ENCODE measurements around the gene IL9R. TPM values are rescaled to one million over a fixed set of nuclear protein-coding genes. Genes with fewer than 3 reads are reported as not detected.
A peak's percentile ranks its signal among the peaks of the same experiment; 100 is the strongest.

IL9R gene
- total and polyA plus RNA-seq, 9 of the 15 experiments (the other 6 are each of a cell fraction or from before 2014, with no cell fraction given) = 0.58 to 2.7 (median 1.6) TPM

DNA sequence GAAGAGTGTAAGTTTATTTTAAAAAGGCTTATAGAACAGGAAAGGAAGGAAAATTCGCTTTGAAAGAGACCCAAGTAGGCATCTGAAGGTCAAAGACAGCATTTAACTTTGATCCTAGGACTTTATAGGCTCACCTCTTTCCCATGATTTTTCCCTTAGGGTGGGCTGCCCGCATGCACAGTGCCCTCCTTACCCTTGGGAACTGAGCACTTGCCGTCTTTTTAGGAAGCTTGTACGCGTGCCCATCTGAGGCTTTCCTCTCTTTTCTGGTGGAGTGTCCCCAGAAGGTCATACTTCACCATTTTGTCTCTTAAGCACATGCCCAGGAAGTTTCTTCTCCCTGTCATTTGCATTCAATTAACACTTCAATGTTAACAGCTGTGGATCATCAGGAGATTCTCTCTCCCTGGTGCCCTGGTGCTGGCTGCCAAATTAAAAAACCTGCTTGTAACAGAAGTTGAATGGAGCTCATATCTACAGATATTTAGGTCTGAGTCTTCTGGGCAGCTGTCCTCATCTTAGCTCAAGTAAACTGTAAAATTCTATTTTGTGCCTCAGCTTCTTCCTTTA is 38.4 kb upstream of the IL9R start (continued):
- TF ChIP-seq, protein P1, sequence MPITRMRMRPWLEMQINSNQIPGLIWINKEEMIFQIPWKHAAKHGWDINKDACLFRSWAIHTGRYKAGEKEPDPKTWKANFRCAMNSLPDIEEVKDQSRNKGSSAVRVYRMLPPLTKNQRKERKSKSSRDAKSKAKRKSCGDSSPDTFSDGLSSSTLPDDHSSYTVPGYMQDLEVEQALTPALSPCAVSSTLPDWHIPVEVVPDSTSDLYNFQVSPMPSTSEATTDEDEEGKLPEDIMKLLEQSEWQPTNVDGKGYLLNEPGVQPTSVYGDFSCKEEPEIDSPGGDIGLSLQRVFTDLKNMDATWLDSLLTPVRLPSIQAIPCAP (CRISPR knock-in tag; IDR thresholded peaks at IDR 0.05; ENCODE audit: borderline replicate concordance) = no peak
- TF ChIP-seq, protein P2, sequence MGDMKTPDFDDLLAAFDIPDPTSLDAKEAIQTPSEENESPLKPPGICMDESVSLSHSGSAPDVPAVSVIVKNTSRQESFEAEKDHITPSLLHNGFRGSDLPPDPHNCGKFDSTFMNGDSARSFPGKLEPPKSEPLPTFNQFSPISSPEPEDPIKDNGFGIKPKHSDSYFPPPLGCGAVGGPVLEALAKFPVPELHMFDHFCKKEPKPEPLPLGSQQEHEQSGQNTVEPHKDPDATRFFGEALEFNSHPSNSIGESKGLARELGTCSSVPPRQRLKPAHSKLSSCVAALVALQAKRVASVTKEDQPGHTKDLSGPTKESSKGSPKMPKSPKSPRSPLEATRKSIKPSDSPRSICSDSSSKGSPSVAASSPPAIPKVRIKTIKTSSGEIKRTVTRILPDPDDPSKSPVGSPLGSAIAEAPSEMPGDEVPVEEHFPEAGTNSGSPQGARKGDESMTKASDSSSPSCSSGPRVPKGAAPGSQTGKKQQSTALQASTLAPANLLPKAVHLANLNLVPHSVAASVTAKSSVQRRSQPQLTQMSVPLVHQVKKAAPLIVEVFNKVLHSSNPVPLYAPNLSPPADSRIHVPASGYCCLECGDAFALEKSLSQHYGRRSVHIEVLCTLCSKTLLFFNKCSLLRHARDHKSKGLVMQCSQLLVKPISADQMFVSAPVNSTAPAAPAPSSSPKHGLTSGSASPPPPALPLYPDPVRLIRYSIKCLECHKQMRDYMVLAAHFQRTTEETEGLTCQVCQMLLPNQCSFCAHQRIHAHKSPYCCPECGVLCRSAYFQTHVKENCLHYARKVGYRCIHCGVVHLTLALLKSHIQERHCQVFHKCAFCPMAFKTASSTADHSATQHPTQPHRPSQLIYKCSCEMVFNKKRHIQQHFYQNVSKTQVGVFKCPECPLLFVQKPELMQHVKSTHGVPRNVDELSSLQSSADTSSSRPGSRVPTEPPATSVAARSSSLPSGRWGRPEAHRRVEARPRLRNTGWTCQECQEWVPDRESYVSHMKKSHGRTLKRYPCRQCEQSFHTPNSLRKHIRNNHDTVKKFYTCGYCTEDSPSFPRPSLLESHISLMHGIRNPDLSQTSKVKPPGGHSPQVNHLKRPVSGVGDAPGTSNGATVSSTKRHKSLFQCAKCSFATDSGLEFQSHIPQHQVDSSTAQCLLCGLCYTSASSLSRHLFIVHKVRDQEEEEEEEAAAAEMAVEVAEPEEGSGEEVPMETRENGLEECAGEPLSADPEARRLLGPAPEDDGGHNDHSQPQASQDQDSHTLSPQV (IDR thresholded peaks at IDR 0.05) = peak; percentile 59; the same call in 1 of the 2 replicates
- TF ChIP-seq USF2 (CRISPR knock-in tag; IDR thresholded peaks at IDR 0.05) (no peak), ESRRA (IDR thresholded peaks at IDR 0.05; ENCODE audit: borderline replicate concordance, low read depth) (0 out of 2 replicates have a peak, but pooled peaks have one; percentile 32)
